MM.1S (cell line): ENCODE measurements around the gene PTPRD.

Experiments
- DNase-seq: peaks from one replicate; pipeline ENCODE4 v3.0.0-alpha.2; 2015
- H2AFZ ChIP-seq: fragments of 300-600 bp; sonication (generic); 2 replicates; pipeline ENCODE4 v1.6.0; 2016; ENCODE audit warnings: antibody characterized with exemption, low read length
- H3F3A ChIP-seq: fragments of 300-600 bp; sonication (generic); 2 replicates; pipeline ENCODE4 v1.6.1; 2016; ENCODE audit warnings: mild to moderate bottlenecking, antibody characterized with exemption, low read length, moderate library complexity, mixed read lengths; ENCODE audit not compliant: insufficient read depth
- H3K27ac ChIP-seq: fragments of 300-600 bp; sonication (generic); 2 replicates; pipeline ENCODE4 v1.5.1; 2016; ENCODE audit warnings: mild to moderate bottlenecking, low read length
- H3K27me3 ChIP-seq: fragments of 300-600 bp; sonication (generic); replicated peaks from 2 replicates; pipeline ENCODE4 v1.6.0; 2016; ENCODE audit warnings: low read length; ENCODE audit not compliant: insufficient read depth
- H3K36me3 ChIP-seq: fragments of 300-600 bp; sonication (generic); replicated peaks from 2 replicates; pipeline ENCODE4 v1.6.1; 2016; ENCODE audit warnings: mild to moderate bottlenecking, low read length, mixed read lengths; ENCODE audit not compliant: insufficient read depth
- H3K4me1 ChIP-seq: fragments of 300-600 bp; sonication (generic); 2 replicates; pipeline ENCODE4 v1.6.1; 2016; ENCODE audit warnings: low read length, mixed read lengths
- H3K4me2 ChIP-seq: fragments of 300-600 bp; sonication (generic); 2 replicates; pipeline ENCODE4 v1.6.0; 2016; ENCODE audit warnings: low read depth, low read length
- H3K4me3 ChIP-seq: fragments of 300-600 bp; sonication (generic); 2 replicates; pipeline ENCODE4 v1.5.1; 2016; ENCODE audit warnings: low read length, mixed read lengths
- H3K79me2 ChIP-seq: fragments of 300-600 bp; sonication (generic); 2 replicates; pipeline ENCODE4 v1.6.1; 2016; ENCODE audit warnings: mixed run types, low read length, mixed read lengths
- H3K9ac ChIP-seq: fragments of 300-600 bp; sonication (generic); 2 replicates; pipeline ENCODE4 v1.6.1; 2016; ENCODE audit warnings: low read length, mixed read lengths
- H3K9me2 ChIP-seq: fragments of 300-600 bp; sonication (generic); replicated peaks from 2 replicates; pipeline ENCODE4 v1.6.1; 2016; ENCODE audit warnings: mild to moderate bottlenecking, low read length, mixed read lengths; ENCODE audit not compliant: insufficient read depth
- H3K9me3 ChIP-seq: fragments of 300-600 bp; sonication (generic); replicated peaks from 2 replicates; pipeline ENCODE4 v1.6.1; 2016; ENCODE audit warnings: mild to moderate bottlenecking, low read length, mixed read lengths; ENCODE audit not compliant: insufficient read depth
- H4K20me1 ChIP-seq: fragments of 300-600 bp; sonication (generic); 2 replicates; pipeline ENCODE4 v1.6.1; 2016; ENCODE audit warnings: mild to moderate bottlenecking, low read length, moderate library complexity, mixed read lengths; ENCODE audit not compliant: insufficient read depth
- CTCF ChIP-seq: fragments of 300-600 bp; sonication (generic); IDR thresholded peaks from 2 replicates; pipeline ENCODE4 v1.5.1; 2016; ENCODE audit warnings: antibody characterized with exemption, low read length, mixed read lengths
- EZH2 ChIP-seq: fragments of 300-600 bp; sonication (generic); optimal IDR thresholded peaks from 2 replicates; pipeline ENCODE3; 2017; ENCODE audit warnings: low read depth, mild to moderate bottlenecking, antibody characterized with exemption, low read length, mixed read lengths
- EZH2phosphoT487 ChIP-seq: fragments of 300-600 bp; sonication (generic); IDR thresholded peaks from 2 replicates; pipeline ENCODE4 v1.6.1; 2018; ENCODE audit warnings: antibody characterized with exemption, low read length

PTPRD gene

GRCh38 chr9:8835291-8835690, 1777.5 kb downstream of the PTPRD start:
- no peaks in the 10 kb centered on the region for H4K20me1 ChIP-seq
- H3K4me2 ChIP-seq = no peak overlapping the region
- no peaks in the 10 kb centered on the region for H3K79me2 ChIP-seq
- H3K9ac ChIP-seq = no peak overlapping the region
- no peaks in the 10 kb centered on the region for H3F3A ChIP-seq
- DNase-seq = no peak
- H3K9me3 ChIP-seq = no peaks in the 10 kb centered on the region
- no peak overlapping the region for H2AFZ ChIP-seq
- no peaks in the 10 kb centered on the region for H3K36me3 ChIP-seq
- no peak for TF ChIP-seq EZH2
- H3K27ac ChIP-seq = no peak overlapping the region
- no peak overlapping the region for H3K4me3 ChIP-seq
- no peaks in the 10 kb centered on the region for H3K27me3 ChIP-seq
- peaks cover 5% of the 10 kb centered on the region; the same call in 1 of the 2 replicates for H3K4me1 ChIP-seq
- H3K9me2 ChIP-seq = no peaks in the 10 kb centered on the region

- Histone ChIP-seq H2AFZ (no peak overlapping the region), H3K79me2 (no peaks in the 10 kb centered on the region), H3K9ac (no peak overlapping the region), H3F3A (no peaks in the 10 kb centered on the region), H3K9me3 (no peaks in the 10 kb centered on the region), H3K9me2 (no peaks in the 10 kb centered on the region), H3K27ac (no peak overlapping the region), H3K27me3 (no peaks in the 10 kb centered on the region), H3K4me3 (no peak overlapping the region), H3K36me3 (no peaks in the 10 kb centered on the region), H4K20me1 (no peaks in the 10 kb centered on the region), H3K4me2 (no peak overlapping the region), H3K4me1 (peaks cover 5% of the 10 kb centered on the region; the same call in 1 of the 2 replicates)
- TF ChIP-seq EZH2 (no peak), CTCF (no peak), EZH2phosphoT487 (no peak)
- no peak for DNase-seq
Measured at GRCh38 chr9:8832955-8833354, 1779.8 kb downstream of the PTPRD start.

- DNase-seq = no peak
- no peak for TF ChIP-seq EZH2
- TF ChIP-seq CTCF = no peak
- TF ChIP-seq EZH2phosphoT487 = no peak
- H3K9ac ChIP-seq = no peak overlapping the region
- no peak overlapping the region for H2AFZ ChIP-seq
- H3K4me1 ChIP-seq = peaks cover 5% of the 10 kb centered on the region; the same call in 1 of the 2 replicates
- H3K9me2 ChIP-seq = no peaks in the 10 kb centered on the region
- no peaks in the 10 kb centered on the region for H4K20me1 ChIP-seq
- no peaks in the 10 kb centered on the region for H3K9me3 ChIP-seq
- H3K27me3 ChIP-seq = no peaks in the 10 kb centered on the region
- H3K4me2 ChIP-seq = no peak overlapping the region
- H3F3A ChIP-seq = no peaks in the 10 kb centered on the region
- H3K36me3 ChIP-seq = no peaks in the 10 kb centered on the region
- no peak overlapping the region for H3K4me3 ChIP-seq
- no peaks in the 10 kb centered on the region for H3K79me2 ChIP-seq
- no peak overlapping the region for H3K27ac ChIP-seq
Measured at GRCh38 chr9:8832386-8832785, 1780.4 kb downstream of the PTPRD start.

- no peak for DNase-seq
- Histone ChIP-seq H3K79me2 (no peaks in the 10 kb centered on the region), H3K27me3 (no peaks in the 10 kb centered on the region)
Measured at GRCh38 chr9:8831568-8831967, 1781.2 kb downstream of the PTPRD start.

More at GRCh38 chr9:8831568-8831967, 1781.2 kb downstream of the PTPRD start:
- no peak overlapping the region for H3K4me3 ChIP-seq
- H3K4me2 ChIP-seq = no peak overlapping the region
- H3K9me3 ChIP-seq = no peaks in the 10 kb centered on the region
- peaks cover 5% of the 10 kb centered on the region; the same call in 1 of the 2 replicates for H3K4me1 ChIP-seq
- no peak overlapping the region for H2AFZ ChIP-seq
- no peaks in the 10 kb centered on the region for H3F3A ChIP-seq
- H3K9me2 ChIP-seq = no peaks in the 10 kb centered on the region
- no peak overlapping the region for H3K27ac ChIP-seq
- no peaks in the 10 kb centered on the region for H4K20me1 ChIP-seq
- no peaks in the 10 kb centered on the region for H3K36me3 ChIP-seq
- TF ChIP-seq EZH2phosphoT487 (no peak), CTCF (no peak), EZH2 (no peak)
- H3K9ac ChIP-seq = no peak overlapping the region
